ENCODE data around the gene SSTR3.

Gene SSTR3

DNA sequence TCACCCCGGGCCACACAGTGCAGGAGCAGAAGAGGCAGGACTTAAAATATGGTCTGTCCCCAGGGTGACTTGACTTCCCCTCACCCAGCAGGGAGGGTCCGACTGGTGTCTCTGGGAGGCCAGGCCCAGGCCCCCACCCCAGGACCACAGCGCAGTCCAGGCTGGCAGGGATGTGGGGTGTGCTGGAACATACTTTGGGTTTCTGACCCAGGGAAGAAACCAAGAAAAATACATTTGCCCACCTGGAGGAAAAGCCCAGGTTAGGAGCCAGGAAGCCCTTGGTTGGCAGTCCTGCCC is 29.4 kb downstream of the SSTR3 start:
- Histone ChIP-seq H3K36me3 (no peaks in the 10 kb centered on the region), H3K4me3 (ENCODE audit: low read depth, low read length) (no peak overlapping the region), H3K27me3 (no peaks in the 10 kb centered on the region), H3K4me1 (peaks cover 10% of the 10 kb centered on the region), H3K9me3 (no peaks in the 10 kb centered on the region)
- DNase-seq: no peak
- TF ChIP-seq, protein P1, sequence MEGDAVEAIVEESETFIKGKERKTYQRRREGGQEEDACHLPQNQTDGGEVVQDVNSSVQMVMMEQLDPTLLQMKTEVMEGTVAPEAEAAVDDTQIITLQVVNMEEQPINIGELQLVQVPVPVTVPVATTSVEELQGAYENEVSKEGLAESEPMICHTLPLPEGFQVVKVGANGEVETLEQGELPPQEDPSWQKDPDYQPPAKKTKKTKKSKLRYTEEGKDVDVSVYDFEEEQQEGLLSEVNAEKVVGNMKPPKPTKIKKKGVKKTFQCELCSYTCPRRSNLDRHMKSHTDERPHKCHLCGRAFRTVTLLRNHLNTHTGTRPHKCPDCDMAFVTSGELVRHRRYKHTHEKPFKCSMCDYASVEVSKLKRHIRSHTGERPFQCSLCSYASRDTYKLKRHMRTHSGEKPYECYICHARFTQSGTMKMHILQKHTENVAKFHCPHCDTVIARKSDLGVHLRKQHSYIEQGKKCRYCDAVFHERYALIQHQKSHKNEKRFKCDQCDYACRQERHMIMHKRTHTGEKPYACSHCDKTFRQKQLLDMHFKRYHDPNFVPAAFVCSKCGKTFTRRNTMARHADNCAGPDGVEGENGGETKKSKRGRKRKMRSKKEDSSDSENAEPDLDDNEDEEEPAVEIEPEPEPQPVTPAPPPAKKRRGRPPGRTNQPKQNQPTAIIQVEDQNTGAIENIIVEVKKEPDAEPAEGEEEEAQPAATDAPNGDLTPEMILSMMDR (IDR thresholded peaks at IDR 0.05; ENCODE audit: low read depth, low read length): no peak

DNA sequence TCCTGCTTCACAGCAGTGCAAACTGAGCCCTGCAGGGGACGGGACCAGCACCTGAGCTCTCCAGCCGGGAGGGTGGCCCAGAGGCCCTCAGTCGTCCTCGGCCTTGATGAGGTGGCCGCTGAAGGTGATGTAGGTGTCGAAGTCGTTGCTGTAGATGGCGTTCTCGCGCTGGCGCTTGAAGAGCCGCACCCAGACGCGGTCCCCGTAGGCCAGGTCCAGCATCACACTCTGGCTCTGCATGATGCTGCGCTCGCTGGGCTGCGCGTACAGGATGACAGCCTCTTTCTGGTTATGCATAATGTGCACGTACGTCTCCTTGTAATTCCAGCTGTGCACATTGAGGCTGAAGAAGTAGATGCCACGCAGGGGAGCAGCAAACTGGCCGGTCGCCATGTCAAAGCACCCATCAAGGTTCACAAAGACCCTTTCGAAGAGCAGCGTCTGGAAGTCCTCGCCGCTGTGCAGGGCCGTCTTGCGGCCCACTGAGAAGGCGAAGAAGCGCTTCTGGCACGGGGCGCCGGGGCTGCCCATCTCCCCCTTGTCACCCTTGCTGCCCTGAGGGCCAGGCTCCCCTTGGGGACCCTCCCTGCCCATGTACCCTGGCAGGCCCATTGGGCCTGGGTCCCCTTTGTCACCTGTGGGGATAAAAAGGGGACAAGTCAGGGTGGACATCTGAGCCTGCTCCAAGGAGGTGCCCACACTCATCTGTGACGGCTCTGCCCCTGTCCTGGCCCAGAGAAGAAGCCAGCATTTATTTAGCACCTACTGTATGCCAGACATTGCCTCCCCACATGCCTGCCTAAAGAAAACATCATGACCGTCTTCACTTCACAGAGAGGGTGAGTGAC is 30.0 kb downstream of the SSTR3 start:
- Histone ChIP-seq H3K4me1 (peaks cover 10% of the 10 kb centered on the region), H3K27me3 (no peaks in the 10 kb centered on the region), H3K36me3 (no peaks in the 10 kb centered on the region), H3K4me3 (ENCODE audit: low read depth, low read length) (no peak overlapping the region), H3K9me3 (no peaks in the 10 kb centered on the region)
- DNase-seq: no peak
- TF ChIP-seq, protein P1 (IDR thresholded peaks at IDR 0.05; ENCODE audit: low read depth, low read length): no peak

DNA sequence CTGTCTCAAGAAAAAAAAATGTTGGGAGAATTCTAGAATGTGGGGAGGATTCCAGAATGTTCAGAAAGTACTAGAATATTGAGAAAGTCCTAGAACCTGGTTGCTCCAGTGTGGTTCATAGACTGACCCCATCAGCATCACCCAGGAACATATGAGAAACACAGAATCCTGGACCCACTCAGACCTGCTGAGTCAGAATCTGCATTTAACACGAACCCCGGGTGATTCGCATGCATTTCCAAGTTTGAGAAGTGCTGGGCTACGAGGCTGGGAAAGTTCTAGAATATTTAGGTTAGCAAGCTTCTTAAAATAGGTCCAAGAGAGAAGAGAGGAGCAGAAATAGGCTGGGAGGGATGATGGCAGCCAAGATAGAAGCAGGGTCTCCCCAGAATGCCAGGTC is 30.6 kb downstream of the SSTR3 start:
- peaks cover 12% of the 10 kb centered on the region for H3K4me1 ChIP-seq
- TF ChIP-seq, protein P1 (IDR thresholded peaks at IDR 0.05; ENCODE audit: low read depth, low read length): no peak
- H3K27me3 ChIP-seq: no peaks in the 10 kb centered on the region

DNA sequence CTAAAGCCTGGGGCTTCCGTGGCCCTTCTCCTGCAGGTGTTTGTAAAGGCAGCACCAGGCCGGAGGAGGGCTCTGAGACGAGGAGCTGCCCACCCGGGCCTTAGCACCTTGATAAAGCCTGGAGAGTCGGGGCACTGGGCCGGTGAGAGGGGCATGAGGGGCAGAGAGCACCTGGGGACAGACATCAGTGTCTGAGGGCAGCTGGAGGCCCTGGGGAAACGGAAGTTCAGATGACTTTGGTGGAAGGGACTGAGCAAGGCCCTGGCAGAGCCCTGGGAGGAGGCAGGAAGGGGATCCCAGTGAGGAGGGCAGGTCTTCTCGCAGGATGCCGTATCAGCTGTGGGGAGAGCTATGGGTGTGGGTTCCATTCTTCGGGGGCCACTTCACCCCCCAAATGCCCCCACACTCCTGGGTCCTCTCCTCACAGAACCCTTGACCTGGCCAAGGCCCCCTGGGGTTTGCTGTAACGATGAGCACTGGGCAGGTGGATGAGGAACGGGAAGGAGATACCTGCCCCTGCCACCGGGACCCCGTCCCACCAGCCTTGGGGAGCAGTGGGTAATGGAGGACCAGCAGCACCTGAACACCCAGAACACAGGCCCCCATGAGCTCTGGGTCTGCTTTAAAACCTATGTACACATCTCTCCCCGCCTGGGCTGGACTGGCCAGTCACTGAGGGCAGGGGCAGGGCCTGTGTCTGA is 31.6 kb downstream of the SSTR3 start:
- Histone ChIP-seq H3K9me3 (no peaks in the 10 kb centered on the region), H3K4me1 (peaks cover 13% of the 10 kb centered on the region), H3K4me3 (ENCODE audit: low read depth, low read length) (no peak overlapping the region), H3K27me3 (no peaks in the 10 kb centered on the region), H3K36me3 (no peaks in the 10 kb centered on the region)
- TF ChIP-seq, protein P1 (IDR thresholded peaks at IDR 0.05; ENCODE audit: low read depth, low read length): no peak
- DNase-seq: no peak

More for the DNA sequence above, 30.6 kb downstream of the SSTR3 start:
- Histone ChIP-seq H3K4me3 (ENCODE audit: low read depth, low read length) (no peak overlapping the region), H3K9me3 (no peaks in the 10 kb centered on the region), H3K36me3 (no peaks in the 10 kb centered on the region)
- DNase-seq: no peak

DNA sequence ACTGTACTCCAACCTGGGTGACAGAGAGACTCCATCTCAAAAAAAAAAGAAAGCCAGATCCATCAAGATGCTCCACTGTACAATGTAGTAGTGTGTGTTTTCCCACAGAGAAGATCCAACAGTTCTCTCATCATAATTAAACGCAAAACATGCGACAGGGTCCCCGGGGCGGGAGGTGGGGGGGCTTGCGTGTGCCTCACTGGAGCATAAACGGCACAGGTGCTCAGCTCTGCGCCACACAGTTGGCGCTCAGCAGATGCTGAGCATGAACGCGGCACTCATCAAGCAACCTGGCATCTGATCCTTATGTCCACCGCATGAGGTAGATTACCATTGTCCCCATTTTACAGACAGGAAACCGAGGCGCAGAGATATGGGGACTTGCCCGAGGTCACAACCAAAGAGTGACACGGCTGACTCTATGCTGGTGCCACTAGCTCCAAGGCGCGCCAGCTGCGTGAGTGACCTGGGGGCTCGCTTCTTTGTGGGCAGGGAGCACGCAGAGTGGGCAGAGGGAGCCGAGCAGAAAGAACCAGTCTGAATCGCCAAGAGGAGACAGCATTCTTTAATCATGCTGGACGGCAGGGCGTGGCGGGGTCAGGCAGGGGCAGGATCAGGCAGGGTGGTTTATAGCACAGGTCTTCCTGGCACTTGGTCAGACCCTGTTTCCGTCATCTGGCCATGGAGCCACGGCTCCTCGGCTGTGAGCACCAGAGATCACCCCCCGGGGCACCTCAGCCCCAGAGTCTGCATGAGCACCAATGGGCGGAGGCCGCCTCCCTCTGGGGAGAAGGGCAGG is 32.5 kb downstream of the SSTR3 start:
- Histone ChIP-seq H3K9me3 (no peaks in the 10 kb centered on the region), H3K4me3 (ENCODE audit: low read depth, low read length) (no peak overlapping the region), H3K27me3 (no peaks in the 10 kb centered on the region), H3K4me1 (peaks cover 13% of the 10 kb centered on the region), H3K36me3 (no peaks in the 10 kb centered on the region)
- TF ChIP-seq, protein P1 (IDR thresholded peaks at IDR 0.05; ENCODE audit: low read depth, low read length): no peak
- no peak for DNase-seq
